ENCODE data around the gene OR10A4.
"Not testable (repeated sequence)": the region's sequence is repeated elsewhere in the genome, so short reads cannot be mapped to it uniquely, and the experiment has no call there.

OR10A4 gene

DNA sequence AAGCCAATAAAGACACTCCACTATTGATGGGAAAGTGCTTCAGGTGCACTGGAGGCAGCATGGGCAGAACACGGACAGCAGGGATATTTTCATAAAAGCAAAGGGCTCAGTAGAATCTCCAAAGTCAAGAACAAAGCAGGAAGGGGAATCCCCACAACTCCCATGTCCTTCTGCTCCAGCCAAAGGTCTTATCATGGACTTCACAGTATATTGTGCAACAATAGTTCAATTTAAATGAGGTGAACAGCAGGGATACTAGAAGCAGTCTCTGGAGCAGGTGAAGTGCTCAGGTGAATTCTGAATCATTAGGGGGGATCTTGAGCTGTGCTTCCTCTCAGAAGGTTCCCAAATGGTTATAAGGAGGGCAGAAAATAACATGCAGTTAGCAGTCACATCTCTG is 22.5 kb downstream of the OR10A4 start:
- no peak for DNase-seq (ENCODE audit: low read depth in 2 of 2)

DNA sequence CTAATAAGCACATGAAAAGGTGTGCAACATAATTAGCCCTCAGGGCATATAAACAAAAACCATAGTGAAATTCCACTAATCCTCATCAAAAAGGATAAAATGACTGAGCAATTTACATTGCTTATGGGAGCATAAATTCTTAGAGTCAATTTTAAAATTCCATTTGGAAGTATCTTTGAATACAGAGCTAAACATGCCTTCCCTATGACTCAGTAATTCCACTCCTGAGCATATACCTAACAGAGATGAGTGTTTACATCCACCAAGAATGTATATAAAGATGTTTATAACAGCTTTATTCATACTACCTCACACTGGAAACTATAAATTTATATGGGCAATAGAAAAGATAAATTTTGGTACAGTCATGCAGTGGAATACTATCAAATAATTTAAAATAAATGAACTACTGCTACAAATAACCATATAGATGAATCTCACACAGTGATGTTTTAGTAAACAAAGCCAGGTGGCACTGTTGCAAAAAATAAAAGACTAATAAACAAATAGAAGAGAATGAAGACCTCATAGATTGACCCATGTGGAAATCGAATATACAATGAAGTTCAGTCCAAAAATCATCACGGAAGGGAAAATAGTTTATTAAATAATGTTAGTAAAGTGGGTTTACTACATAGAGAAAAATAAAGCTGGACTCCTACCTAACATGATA is 24.0 kb downstream of the OR10A4 start:
- no peak for DNase-seq (ENCODE audit: low read depth in 2 of 2)

DNA sequence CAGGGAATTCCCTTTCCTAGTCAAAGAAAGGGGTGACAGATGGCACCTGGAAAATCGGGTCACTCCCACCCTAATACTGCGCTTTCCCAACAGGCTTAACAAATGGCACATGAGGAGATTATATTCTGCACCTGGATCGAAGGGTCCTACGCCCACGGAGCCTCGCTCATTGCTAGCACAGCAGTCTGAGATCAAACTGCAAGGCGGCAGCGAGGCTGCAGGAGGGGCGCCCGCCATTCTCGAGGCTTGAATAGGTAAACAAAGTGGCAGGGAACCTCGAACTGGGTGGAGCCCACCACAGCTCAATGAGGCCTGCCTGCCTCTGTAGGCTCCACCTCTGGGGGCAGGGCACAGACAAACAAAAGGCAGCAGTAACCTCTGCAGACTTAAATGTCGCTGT is 28.4 kb downstream of the OR10A4 start:
- not testable (repeated sequence) for DNase-seq (ENCODE audit: low read depth in 2 of 2)

DNA sequence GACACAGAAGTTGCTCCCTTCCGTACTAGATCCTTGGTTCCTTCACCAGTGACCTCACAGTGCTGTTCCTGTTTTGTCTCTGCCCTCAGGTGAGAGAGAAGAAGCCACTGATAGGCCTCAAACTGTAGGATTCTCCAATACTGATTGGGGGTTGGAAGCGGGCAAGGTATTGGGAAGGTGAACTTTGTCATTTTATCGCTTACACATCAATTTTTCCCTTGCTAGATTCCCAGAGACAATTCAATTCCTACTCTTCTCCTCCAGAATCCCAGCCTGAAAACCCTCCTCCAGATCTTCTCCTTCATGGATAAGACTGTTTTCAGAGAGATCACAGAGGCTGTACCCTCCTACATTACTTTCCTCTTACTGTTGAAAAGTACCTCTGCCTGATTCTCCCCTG is 35.0 kb downstream of the OR10A4 start:
- no peak for DNase-seq (ENCODE audit: low read depth in 2 of 2)

DNA sequence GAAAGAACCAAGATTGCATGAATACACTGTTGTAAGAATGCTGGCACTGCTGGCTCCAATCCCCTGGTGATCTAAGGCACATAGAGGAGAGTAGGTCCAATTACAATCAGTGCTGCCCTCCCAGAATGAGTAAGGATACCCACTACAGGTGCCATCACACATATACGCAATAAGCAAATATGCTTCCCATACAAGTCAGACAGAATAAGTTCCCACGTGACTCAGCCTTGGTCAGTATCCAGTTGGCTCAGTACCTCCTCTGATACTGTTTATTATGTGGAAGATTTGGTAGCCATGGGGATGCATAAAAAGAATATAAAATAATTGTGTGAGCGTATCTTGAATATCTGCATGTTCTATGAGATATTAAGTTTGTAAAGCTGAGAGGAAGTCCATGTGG is 35.5 kb downstream of the OR10A4 start:
- no peak for DNase-seq (ENCODE audit: low read depth in 2 of 2)

DNA sequence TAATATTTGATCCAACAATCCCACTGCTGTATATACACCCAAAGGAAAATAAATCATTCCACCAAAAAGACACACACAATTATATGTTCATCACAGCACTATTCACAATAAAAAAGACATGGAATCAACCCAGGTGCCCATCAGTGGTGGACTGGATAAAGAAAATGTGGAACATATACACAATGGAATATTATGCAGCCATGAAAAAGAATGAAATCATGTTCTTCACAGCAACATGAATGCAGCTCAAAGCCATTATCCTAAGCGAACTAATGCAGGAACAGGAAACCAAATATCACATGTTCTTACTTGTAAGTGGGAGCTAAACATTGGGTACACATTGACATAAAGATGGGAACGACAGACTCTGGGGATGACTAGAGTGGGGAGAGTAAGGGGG is 43.3 kb downstream of the OR10A4 start:
- no peak for DNase-seq (ENCODE audit: low read depth in 2 of 2)

DNA sequence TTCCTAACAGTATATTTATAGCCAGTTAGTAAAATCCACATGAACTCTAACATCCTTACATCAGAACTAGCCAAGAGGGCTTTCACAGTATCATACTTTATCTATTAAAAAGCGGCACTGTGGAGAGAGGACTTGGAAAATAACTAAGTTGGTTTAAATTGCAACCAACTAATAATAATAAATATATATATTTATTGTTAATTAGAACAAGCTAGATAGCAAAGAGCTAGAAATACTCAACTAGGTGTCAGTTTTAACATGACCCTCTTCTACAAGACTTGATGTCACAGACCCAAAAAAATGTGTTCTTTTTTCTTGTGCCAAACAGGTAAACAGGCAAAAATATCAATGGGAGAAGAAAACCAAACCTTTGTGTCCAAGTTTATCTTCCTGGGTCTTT is 44.3 kb downstream of the OR10A4 start, which contains the start of gene OR2D3:
OR2D3 (plus strand) TSS at position 301 of the 400 bp plus-strand sequence; CDS start at position 301, 0 bp downstream.
- DNase-seq (ENCODE audit: low read depth in 2 of 2): no peak

DNA sequence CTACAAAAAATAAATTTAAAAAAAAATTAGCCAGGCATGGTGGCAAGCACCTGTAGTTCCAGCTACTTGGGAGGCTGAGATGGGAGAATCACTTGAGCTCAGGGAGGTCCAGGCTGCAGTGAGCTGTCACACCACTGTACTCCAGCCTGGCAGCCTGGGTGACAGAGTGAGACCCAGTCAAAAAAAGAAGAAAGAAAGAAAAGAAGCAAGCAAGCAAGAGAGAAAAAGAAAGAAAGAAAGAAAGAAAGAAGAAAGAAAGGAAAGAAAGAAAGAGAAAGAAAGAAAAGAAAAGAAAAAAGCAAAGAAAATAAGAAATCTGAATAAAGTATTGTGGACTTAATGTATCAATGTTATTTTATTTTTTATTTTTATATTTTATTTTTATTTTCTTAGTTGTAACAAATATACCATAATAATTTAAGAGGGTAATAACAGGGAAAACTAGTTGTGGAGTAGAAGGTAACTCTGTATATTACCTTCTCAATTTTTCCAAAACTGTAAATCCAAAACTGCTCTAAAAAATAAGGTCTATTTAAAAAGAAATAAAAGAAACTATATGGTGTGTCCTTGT is 48.7 kb downstream of the OR10A4 start:
- no peak for DNase-seq (ENCODE audit: low read depth in 2 of 2)

DNA sequence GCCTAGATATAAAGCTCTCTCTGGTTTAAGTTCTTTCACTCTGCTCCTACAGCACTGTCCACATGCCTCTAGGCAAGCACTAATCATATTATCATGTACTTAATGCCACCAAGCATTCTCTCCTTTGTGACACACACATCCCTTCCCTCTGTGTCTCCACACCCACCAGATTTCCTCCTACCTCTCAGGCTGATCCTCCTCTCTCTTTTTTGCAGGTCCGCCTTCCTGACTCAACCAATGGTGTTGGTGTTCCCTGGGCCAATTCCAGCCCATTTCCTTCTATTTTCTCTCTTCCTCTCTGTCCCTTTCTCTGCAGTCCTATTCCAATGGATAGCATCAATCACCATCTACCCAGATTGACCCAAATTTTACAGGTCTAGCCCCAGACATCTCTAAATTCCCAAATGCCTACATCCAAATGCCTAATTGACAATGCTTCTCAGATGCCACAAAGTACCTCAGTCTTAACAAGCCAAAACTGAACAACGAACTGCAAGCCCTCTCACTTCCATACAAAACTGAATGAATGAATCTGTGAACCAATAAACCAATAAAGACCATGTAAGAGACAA is 49.3 kb downstream of the OR10A4 start:
- DNase-seq (ENCODE audit: low read depth in 2 of 2): no peak

DNA sequence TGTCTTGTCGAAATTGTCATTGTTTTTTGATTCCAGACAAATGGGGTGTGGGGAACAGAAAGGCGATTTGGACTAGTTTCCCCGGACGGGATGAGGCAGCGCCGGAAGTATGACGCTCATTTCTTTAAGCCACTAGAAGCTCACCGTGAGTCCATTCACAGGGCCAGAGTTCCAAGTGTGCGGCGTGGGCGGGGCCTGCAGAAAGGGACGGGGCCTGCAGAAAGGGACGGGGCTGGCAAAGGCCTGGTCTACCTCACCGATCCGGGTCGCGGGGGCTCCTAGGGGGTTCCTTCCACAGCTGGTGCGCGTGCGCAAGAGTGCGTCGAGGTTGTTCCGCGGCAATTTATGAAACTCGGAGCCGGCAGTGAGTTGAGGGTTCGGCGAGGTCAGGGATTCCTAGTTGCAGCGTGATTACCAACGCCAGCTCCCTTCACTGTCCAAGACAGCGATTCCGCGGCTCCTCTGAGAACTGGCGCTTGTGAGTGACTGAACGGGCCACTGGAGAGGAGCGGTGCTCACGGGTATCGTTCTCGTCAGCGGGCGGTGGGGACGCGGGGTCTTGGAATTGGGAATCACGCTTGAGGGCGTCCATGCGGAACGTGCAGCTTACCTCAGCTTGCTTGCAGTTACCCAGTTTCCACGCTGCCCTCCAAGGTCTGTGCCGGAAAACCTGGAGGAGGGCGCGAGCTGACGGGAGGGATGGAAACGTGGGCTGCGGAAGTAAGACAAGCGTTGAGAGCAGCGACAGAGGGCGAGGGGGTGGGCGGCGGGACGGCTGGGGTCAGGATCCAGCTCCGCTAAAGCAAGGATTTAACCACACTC is 50.0 kb downstream of the OR10A4 start, which contains the start of gene ZNF215:
ZNF215 (plus strand) TSS at position 219 of the 822 bp plus-strand sequence. CDS start 5,847 bp downstream, outside the sequence.
- peak in 1 of 2 donors; percentile 28 for DNase-seq (ENCODE audit: low read depth in 2 of 2)

DNA sequence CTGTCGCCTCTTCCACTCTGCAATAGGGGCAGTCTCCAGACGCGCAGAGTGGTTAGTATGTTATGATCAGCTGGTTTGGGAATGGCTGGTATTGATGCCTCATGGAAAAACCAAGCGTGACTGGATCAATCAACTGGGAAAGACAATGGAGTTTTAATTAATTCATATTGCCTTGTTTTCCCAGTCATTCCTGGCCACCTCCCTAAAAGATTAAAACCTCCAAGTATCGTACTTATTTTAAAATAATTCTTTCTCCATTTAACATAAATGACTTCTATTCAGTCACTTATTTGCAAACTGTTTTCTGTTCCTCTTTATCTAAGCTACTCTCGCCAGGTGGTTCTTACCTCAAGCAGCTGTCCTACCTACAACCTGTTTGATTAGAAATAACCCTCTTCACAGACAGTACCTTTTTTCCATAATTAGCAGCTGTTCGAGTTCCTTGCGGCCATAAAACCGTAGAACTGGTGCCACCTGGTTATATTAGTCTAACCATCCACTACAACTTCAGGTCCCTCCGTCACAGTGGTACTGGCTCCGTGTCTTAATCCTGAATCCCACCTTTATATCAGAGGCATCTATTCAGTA is 50.7 kb downstream of the OR10A4 start:
- no peak for DNase-seq (ENCODE audit: low read depth in 2 of 2)
